BLaER1 (cell line): ENCODE data around the gene ZNF428.
A peak's percentile ranks its signal among the peaks of the same experiment; 100 is the strongest.

Experiments used
- H3K27ac ChIP-seq: shearing (Covaris generic); formaldehyde crosslinking; 2 replicates; pipeline ENCODE4 v1.8.1; 2022
- H3K27me3 ChIP-seq: shearing (Covaris generic); formaldehyde crosslinking; 2 replicates; pipeline ENCODE4 v1.8.1; 2022
- H3K36me3 ChIP-seq: shearing (Covaris generic); formaldehyde crosslinking; 2 replicates; pipeline ENCODE4 v1.8.1; 2022
- H3K4me1 ChIP-seq: shearing (Covaris generic); formaldehyde crosslinking; 2 replicates; pipeline ENCODE4 v1.8.1; 2022
- H3K4me2 ChIP-seq: shearing (Covaris generic); formaldehyde crosslinking; 2 replicates; pipeline ENCODE4 v1.8.1; 2022
- H3K4me3 ChIP-seq: shearing (Covaris generic); formaldehyde crosslinking; 2 replicates; pipeline ENCODE4 v1.8.1; 2022
- H3K9ac ChIP-seq: shearing (Covaris generic); formaldehyde crosslinking; 2 replicates; pipeline ENCODE4 v1.8.1; 2022
- H3K9me3 ChIP-seq: shearing (Covaris generic); formaldehyde crosslinking; 2 replicates; pipeline ENCODE4 v1.8.1; 2022
- H4K20me1 ChIP-seq: shearing (Covaris generic); formaldehyde crosslinking; 2 replicates; pipeline ENCODE4 v1.8.1; 2022
- Cebpa-rat ChIP-seq: shearing (Covaris generic); IDR thresholded peaks from 2 replicates; pipeline ENCODE4 v1.8.1; 2022

ZNF428 gene

DNA sequence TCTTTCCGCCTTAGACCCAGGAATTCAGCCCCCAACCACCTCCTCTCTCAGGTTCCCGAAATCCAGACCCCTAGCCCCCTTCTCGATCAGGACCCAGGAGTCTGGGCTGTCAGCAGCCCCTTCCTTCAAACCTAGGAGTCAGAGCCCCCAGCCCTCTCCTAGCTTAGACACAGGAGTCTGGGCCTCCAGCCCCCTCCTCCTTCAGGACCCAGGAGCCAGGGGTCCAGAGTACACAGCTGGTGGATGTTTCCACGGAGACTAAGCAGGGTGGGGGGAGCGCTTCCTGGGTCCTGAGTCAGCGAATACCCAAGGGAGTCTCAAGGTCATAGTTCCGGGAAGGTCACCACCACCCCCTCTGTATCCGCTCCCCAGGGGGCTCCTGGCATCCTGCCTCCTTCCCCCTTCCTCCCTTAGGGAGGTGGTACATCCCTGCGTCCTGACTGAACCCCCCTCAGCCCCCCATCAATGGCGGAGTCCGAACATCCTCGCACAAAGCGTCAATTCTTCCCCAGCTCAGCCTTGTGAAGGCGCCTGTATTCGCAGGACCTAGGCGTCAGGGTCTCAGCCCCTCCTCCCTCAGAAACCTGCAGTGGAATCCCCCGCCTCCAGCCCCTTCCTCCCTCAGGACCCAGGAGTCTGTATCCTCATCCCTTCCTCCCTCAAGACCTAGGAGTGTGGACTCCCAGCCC lies 15.6 kb upstream of the ZNF428 start:
- no peak for TF ChIP-seq Cebpa-rat
- Histone ChIP-seq H3K36me3 (0 out of 2 replicates have a peak, but pooled peaks cover 10% of the 10 kb centered on the region), H3K4me2 (peak overlapping the region; percentile 74), H3K9me3 (no peaks in the 10 kb centered on the region), H3K9ac (peak overlapping the region; percentile 70), H4K20me1 (no peaks in the 10 kb centered on the region), H3K4me3 (peak overlapping the region; percentile 38; the same call in 1 of the 2 replicates), H3K27ac (peak overlapping the region; percentile 79), H3K4me1 (peaks cover 53% of the 10 kb centered on the region), H3K27me3 (no peaks in the 10 kb centered on the region)

DNA sequence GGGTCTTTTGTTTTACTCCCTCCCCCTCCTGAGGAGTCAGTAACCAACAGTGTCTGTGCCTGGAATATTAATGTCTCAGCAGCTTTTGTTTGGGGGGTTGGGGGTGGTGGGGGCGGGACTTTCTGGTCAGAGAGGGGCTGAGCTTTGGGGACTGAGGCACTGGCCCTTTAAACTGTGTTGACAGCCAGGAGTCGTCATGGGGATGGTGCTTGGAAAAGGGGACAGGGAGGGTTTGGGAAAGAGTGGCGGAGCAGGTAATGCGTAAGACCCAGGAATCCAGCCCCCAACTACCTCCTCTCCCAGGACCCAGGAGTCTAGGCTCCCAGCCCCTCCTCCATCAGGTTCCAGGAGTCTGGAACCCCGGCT lies 15.1 kb upstream of the ZNF428 start:
- no peak for TF ChIP-seq Cebpa-rat
- Histone ChIP-seq H3K4me1 (peaks cover 52% of the 10 kb centered on the region), H3K4me2 (peak overlapping the region; percentile 74), H3K9me3 (no peaks in the 10 kb centered on the region), H3K27me3 (no peaks in the 10 kb centered on the region), H3K4me3 (peak overlapping the region; percentile 38; the same call in 1 of the 2 replicates), H3K36me3 (0 out of 2 replicates have a peak, but pooled peaks cover 10% of the 10 kb centered on the region), H3K9ac (peak overlapping the region; percentile 70), H3K27ac (peak overlapping the region; percentile 79; the same call in 1 of the 2 replicates), H4K20me1 (no peaks in the 10 kb centered on the region)

GRCh38 chr19:43634068-43634467 lies 14.6 kb upstream of the ZNF428 start:
- Histone ChIP-seq H3K9ac (no peak overlapping the region), H3K4me2 (0 out of 2 replicates have a peak overlapping the region, but pooled peaks have one; percentile 74), H3K27ac (no peak overlapping the region), H3K9me3 (no peaks in the 10 kb centered on the region), H3K4me3 (no peak overlapping the region), H3K27me3 (no peaks in the 10 kb centered on the region), H4K20me1 (no peaks in the 10 kb centered on the region), H3K36me3 (0 out of 2 replicates have a peak, but pooled peaks cover 10% of the 10 kb centered on the region), H3K4me1 (peaks cover 50% of the 10 kb centered on the region)
- no peak for TF ChIP-seq Cebpa-rat

DNA sequence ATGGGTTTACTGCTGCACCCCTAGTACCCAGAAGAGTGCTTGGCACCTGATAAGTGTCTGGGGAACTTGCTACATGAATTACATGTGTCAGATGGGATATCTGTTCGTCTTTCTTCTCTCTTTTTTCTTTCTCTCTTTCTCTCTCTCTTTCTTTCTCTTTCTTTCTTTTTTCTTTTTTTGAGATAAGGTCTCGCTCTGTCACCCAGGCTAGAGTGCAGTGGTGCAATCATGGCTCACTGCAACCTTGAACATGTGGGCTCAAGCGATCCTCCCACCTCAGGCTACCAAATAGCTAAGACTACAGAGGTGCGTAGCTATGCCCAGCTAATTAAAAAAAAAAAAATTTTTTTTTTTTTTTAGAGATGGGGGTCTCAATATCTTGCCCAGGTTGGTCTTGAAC lies 14.1 kb upstream of the ZNF428 start:
- Histone ChIP-seq H4K20me1 (no peaks in the 10 kb centered on the region), H3K4me3 (no peak overlapping the region), H3K4me2 (no peak overlapping the region), H3K4me1 (peaks cover 44% of the 10 kb centered on the region), H3K27ac (no peak overlapping the region), H3K9ac (no peak overlapping the region), H3K27me3 (no peaks in the 10 kb centered on the region), H3K36me3 (0 out of 2 replicates have a peak, but pooled peaks cover 10% of the 10 kb centered on the region), H3K9me3 (no peaks in the 10 kb centered on the region)
- no peak for TF ChIP-seq Cebpa-rat

- no peak for TF ChIP-seq Cebpa-rat
- no peak overlapping the region for H3K9ac ChIP-seq
- peaks cover 20% of the 10 kb centered on the region for H3K36me3 ChIP-seq
- no peak overlapping the region for H3K4me2 ChIP-seq
- H3K4me3 ChIP-seq, result no peak overlapping the region
- peaks cover 34% of the 10 kb centered on the region for H3K4me1 ChIP-seq
- no peaks in the 10 kb centered on the region for H3K27me3 ChIP-seq
- no peaks in the 10 kb centered on the region for H3K9me3 ChIP-seq
- no peaks in the 10 kb centered on the region for H4K20me1 ChIP-seq
- H3K27ac ChIP-seq, result no peak overlapping the region
Measured at GRCh38 chr19:43631491-43631890, 12.1 kb upstream of the ZNF428 start.

GRCh38 chr19:43628646-43629326 lies 9.4 kb upstream of the ZNF428 start:
- Histone ChIP-seq H3K9ac (no peak overlapping the region), H3K9me3 (no peaks in the 10 kb centered on the region), H3K4me1 (0 out of 2 replicates have a peak, but pooled peaks cover 9% of the 10 kb centered on the region), H3K4me3 (no peak overlapping the region), H3K36me3 (peaks cover 45% of the 10 kb centered on the region), H3K4me2 (no peak overlapping the region), H4K20me1 (no peaks in the 10 kb centered on the region), H3K27me3 (no peaks in the 10 kb centered on the region), H3K27ac (no peak overlapping the region)
- TF ChIP-seq Cebpa-rat, result no peak

DNA sequence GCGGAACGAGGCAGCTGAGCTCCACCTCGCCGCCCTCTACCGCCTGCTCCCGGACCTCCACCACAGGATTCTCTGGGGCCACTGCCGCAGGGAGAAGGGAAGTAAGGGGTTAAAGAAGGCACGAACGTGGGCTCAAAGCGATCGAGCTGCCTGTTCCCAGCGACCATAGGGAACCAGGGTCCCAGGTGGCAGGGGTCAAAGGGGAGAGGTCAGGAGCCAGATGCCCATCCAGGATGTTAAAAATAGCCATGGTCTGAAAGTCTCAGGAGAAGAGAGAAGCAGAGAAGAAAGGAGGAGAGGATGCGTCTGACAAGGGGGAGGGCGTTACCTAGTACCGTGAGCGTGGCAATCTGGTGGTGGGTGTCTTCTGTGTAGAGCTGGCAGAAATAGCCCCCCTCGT lies 7.4 kb upstream of the ZNF428 start:
- Histone ChIP-seq H3K9ac (no peak overlapping the region), H3K4me2 (no peak overlapping the region)
- no peak for TF ChIP-seq Cebpa-rat

DNA sequence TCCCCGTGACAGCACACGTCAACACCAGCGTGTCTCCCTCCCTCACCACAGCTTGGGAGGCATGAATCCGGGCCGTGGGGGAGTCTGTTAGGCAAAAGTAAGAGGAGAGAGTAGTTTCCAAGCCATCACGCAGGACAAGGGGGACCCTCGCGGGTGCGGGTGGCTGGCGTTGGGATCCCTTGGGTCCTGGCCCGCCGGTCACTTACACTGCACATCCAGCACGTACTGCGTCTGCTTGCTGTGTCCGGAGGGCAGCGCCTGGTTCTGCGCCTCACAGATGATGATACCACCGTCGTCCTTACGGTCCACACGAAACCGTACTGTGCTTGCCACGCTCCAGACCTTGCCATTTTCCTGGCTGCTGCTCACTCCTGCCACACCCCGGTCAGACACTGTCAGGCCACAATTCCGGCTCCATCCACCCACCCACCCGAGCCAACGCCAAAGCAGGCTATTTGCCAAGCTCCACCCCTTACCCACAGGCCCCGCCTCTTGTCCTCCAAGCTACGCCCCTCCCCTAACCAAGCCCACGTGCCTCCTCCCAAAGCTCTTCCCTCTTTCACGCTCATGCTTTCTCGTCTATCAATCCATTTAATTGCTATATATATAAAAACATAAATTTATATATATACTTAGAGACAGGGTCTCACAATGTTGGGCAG lies 6.6 kb upstream of the ZNF428 start:
- TF ChIP-seq Cebpa-rat, result no peak
- H3K4me2 ChIP-seq, result no peak overlapping the region

More for the DNA sequence above, 7.4 kb upstream of the ZNF428 start:
- Histone ChIP-seq H3K27me3 (no peaks in the 10 kb centered on the region), H3K4me1 (0 out of 2 replicates have a peak, but pooled peaks cover 9% of the 10 kb centered on the region), H3K36me3 (peaks cover 54% of the 10 kb centered on the region), H3K9me3 (no peaks in the 10 kb centered on the region), H3K27ac (no peak overlapping the region), H3K4me3 (no peak overlapping the region), H4K20me1 (no peaks in the 10 kb centered on the region)

DNA sequence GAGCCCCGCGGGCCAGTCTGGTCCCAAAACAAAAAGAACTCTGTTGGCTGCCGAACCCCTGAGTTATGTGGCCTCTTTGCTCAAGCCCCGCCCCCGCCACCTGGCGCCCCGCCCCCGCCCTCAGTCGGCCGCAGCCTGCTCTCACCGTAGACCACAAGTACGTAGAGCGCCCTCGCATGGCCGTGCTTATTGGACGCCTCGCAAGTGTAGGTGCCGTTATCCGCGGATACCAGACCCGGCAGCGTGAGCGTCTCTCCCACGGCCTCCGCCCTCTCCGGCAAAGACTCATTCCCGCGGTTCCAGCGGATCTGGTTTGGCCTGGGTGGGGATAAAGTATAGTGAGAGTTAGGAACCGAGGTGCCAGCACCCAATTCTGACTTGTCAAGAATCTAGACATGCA lies 5.5 kb upstream of the ZNF428 start:
- Histone ChIP-seq H3K27me3 (no peaks in the 10 kb centered on the region), H4K20me1 (no peaks in the 10 kb centered on the region), H3K27ac (no peak overlapping the region), H3K4me1 (peaks cover 20% of the 10 kb centered on the region), H3K9ac (no peak overlapping the region), H3K9me3 (no peaks in the 10 kb centered on the region), H3K36me3 (peaks cover 45% of the 10 kb centered on the region), H3K4me3 (no peak overlapping the region), H3K4me2 (no peak overlapping the region)
- TF ChIP-seq Cebpa-rat, result no peak

More for the DNA sequence above, 6.6 kb upstream of the ZNF428 start:
- peaks cover 49% of the 10 kb centered on the region for H3K36me3 ChIP-seq
- no peaks in the 10 kb centered on the region for H4K20me1 ChIP-seq
- no peaks in the 10 kb centered on the region for H3K27me3 ChIP-seq
- no peak overlapping the region for H3K4me3 ChIP-seq
- 0 out of 2 replicates have a peak, but pooled peaks cover 9% of the 10 kb centered on the region for H3K4me1 ChIP-seq
- H3K9me3 ChIP-seq, result no peaks in the 10 kb centered on the region
- no peak overlapping the region for H3K9ac ChIP-seq
- no peak overlapping the region for H3K27ac ChIP-seq
